Stimulated activated effector memory CD8-positive, alpha-beta T cell treated with anti-CD3 and anti-CD28 coated beads, Interleukin-12 subunit alpha, Interleukin-12 subunit beta, amount 100 ng/mL, for 72 hours (primary cell): Measurements from ENCODE around the gene BMPR2.
"Not testable (repeated sequence)": the region's sequence is repeated elsewhere in the genome, so short reads cannot be mapped to it uniquely, and the experiment has no call there.

ENCODE experiments used
- ATAC-seq: fragments of 150-1000 bp; cut with Tn5 transposase; 2 replicates; pipeline ENCODE4 v1.10.0; 2021
- DNase-seq, 2 donors: peaks; one replicate each; pipeline ENCODE4 v3.0.0; 2021 to 2022; ENCODE audit warnings: low spot score in 2 of 2
- H3K27ac Mint-ChIP-seq: one replicate; pipeline ENCODE4 v1.8.0; 2022; ENCODE audit warnings: mild to moderate bottlenecking, mixed read lengths
- H3K36me3 Mint-ChIP-seq: one replicate; pipeline ENCODE4 v1.8.0; 2022; ENCODE audit warnings: mild to moderate bottlenecking, mixed read lengths
- H3K4me1 Mint-ChIP-seq: one replicate; pipeline ENCODE4 v1.8.0; 2022; ENCODE audit warnings: mixed read lengths
- H3K4me3 Mint-ChIP-seq: one replicate; pipeline ENCODE4 v1.8.0; 2022; ENCODE audit warnings: mild to moderate bottlenecking, mixed read lengths
- H3K9me3 Mint-ChIP-seq: one replicate; pipeline ENCODE4 v1.8.0; 2022; ENCODE audit warnings: mixed read lengths

The BMPR2 gene

GRCh38 chr2:202375033-202375608, 1.0 kb upstream of the BMPR2 start:
- Mint-ChIP-seq H3K36me3 (peaks cover 21% of the 10 kb centered on the region), H3K4me3 (peak overlapping the region; percentile 95), H3K4me1 (peaks cover 21% of the 10 kb centered on the region), H3K9me3 (no peaks in the 10 kb centered on the region), H3K27ac (peak overlapping the region; percentile 95)
- DNase-seq (peak; percentile 17 to 63), ATAC-seq (peak; percentile 8)

- Mint-ChIP-seq H3K4me3 (peak overlapping the region; percentile 95), H3K27ac (peak overlapping the region; percentile 95), H3K36me3 (peaks cover 21% of the 10 kb centered on the region), H3K4me1 (peaks cover 27% of the 10 kb centered on the region), H3K9me3 (no peaks in the 10 kb centered on the region)
- peak; percentile 50 for ATAC-seq
- peak in 1 of 2 donors; percentile 81 for DNase-seq
These were observed 506 bp downstream of the BMPR2 start for GRCh38 chr2:202376460-202377206.

DNA sequence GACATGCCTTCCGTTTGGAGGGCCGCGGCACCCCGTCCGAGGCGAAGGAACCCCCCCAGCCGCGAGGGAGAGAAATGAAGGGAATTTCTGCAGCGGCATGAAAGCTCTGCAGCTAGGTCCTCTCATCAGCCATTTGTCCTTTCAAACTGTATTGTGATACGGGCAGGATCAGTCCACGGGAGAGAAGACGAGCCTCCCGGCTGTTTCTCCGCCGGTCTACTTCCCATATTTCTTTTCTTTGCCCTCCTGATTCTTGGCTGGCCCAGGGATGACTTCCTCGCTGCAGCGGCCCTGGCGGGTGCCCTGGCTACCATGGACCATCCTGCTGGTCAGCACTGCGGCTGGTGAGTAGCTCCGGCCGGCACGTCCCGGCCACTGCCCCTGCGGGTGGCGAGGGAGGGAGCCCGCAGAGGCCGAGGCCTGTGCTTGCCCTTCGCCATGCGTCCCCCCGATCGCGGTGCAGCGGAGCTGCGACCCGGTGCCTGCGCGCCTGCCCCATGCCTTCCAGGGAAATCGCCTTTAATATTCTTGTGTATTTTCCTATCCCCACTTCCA, 1.2 kb downstream of the BMPR2 start:
- ATAC-seq (no peak), DNase-seq (peak in 1 of 2 donors; percentile 61)
- no peaks in the 10 kb centered on the region for H3K9me3 Mint-ChIP-seq
- H3K36me3 Mint-ChIP-seq = peaks cover 21% of the 10 kb centered on the region
- peak overlapping the region; percentile 84 for H3K27ac Mint-ChIP-seq
- peak overlapping the region; percentile 95 for H3K4me3 Mint-ChIP-seq
- H3K4me1 Mint-ChIP-seq = peaks cover 27% of the 10 kb centered on the region

DNA sequence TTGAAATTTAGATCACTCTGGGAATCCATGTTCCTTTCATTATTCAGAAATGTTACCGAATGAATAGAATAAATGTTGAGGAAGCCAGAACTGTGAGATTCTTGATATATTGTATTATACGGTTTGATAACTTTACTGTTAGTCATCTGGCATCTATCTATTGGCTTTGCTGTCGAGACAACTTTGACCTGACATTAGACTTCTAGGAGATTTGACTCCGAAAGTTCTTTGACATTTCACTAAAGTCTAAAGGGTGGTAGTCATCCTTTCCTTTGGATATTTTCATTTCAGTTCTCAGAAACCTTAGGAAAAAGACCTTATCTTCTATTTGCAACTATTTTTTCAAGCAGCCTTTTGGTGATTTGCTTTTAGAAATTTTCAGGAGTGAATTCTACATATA, 1.9 kb downstream of the BMPR2 start:
- H3K27ac Mint-ChIP-seq = peak overlapping the region; percentile 84
- peak overlapping the region; percentile 95 for H3K4me3 Mint-ChIP-seq
- peaks cover 27% of the 10 kb centered on the region for H3K4me1 Mint-ChIP-seq
- no peak for DNase-seq
- H3K36me3 Mint-ChIP-seq = peaks cover 21% of the 10 kb centered on the region
- no peak for ATAC-seq
- no peaks in the 10 kb centered on the region for H3K9me3 Mint-ChIP-seq

DNA sequence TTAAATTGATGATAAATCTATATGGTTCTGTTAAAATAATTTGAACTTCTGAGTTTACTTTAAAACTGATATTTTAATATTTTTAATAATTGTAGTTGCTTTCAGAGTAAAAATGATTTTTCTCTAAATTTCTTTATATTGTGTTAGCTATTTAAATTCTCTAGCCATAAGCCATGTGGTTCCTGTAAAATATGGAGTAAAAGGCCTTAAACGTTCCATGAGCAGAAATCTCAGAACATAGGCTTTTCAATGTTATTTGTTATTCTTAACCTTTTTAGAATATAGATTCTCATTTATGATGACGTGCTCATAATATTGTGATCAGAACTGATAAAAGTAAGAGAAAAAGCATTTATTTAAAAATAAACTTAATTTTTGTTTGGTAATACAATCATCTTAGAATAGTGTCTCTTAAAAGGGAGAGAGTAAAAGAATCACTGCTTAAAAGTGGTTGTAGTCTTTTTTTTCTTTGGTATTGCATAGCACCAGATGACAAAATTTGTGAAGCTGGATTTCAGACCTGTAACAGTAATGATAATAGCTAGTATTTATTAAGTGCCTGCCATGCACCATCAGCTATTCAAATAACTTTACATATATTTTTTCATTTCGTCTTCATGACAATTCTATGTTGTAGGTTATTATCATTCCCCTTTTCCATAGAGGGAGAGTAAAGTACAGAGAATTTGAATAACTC, 2.7 kb downstream of the BMPR2 start:
- DNase-seq (no peak), ATAC-seq (no peak)
- H3K4me1 Mint-ChIP-seq = peaks cover 27% of the 10 kb centered on the region
- no peaks in the 10 kb centered on the region for H3K9me3 Mint-ChIP-seq
- H3K27ac Mint-ChIP-seq = no peak overlapping the region
- H3K4me3 Mint-ChIP-seq = peak overlapping the region; percentile 95
- H3K36me3 Mint-ChIP-seq = peaks cover 21% of the 10 kb centered on the region

- Mint-ChIP-seq H3K4me1 (peaks cover 38% of the 10 kb centered on the region), H3K27ac (no peak overlapping the region), H3K36me3 (peaks cover under 1% of the 10 kb centered on the region), H3K9me3 (no peaks in the 10 kb centered on the region), H3K4me3 (no peak overlapping the region)
- DNase-seq (no peak), ATAC-seq (no peak)
These were observed 6.6 kb downstream of the BMPR2 start for GRCh38 chr2:202382684-202383083.

DNA sequence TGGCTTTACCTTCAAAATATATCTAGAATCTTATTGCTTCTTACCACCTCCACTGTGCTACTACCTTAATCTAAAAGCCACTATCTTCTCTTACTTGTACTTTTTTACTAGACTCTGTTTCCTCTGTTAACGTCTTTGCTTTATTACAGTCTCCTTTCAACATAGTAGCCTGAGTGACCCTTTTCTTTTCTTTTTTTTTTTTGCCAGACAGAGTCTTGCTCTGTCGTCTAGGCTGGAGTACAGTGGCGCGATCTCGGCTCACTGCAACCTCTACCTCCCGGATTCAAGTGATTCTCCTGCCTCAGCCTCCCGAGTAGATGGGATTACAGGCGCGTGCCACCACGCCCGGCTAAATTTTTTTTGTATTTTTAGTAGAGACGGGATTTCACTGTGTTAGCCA, 10.4 kb downstream of the BMPR2 start:
- H3K4me1 Mint-ChIP-seq = peaks cover 22% of the 10 kb centered on the region
- H3K27ac Mint-ChIP-seq, H3K9me3 Mint-ChIP-seq, H3K36me3 Mint-ChIP-seq, DNase-seq, ATAC-seq, H3K4me3 Mint-ChIP-seq: not testable (repeated sequence)

DNA sequence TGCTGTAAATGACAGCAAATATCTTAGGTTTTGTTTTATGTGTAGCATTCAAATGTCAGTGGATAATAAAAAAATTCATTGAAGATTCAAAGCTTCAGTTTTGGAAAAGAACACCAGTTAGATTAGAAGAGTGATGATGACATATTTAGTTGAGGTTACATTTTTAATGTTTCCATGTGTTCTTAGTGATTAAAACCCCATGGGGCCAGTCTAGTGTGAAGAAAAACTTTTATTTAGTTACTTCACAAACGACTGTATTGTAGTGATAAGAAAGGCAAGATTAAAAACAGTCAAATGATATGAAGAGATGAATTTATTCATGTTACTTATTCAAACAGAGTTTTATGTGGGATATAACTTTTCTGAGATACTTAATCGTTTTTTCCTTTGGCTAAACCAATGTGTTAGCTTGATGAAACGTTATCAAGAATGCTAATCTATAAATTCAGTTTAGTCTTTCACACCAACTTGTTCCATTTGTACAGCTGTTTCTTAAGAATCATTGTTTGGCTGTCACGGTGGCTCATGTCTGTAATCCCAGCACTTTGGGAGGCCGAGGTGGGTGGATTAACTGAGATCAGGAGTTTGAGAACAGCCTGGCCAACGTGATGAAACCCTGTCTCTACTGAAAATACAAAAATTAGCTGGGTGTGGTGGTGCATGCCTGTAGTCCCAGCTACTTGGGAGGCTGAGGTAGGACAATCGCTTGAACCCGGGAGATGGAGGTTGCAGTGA, 11.6 kb downstream of the BMPR2 start:
- ATAC-seq (no peak), DNase-seq (no peak)
- Mint-ChIP-seq H3K4me3 (no peak overlapping the region), H3K36me3 (peaks cover 7% of the 10 kb centered on the region), H3K9me3 (no peaks in the 10 kb centered on the region), H3K27ac (no peak overlapping the region), H3K4me1 (peaks cover 20% of the 10 kb centered on the region)

DNA sequence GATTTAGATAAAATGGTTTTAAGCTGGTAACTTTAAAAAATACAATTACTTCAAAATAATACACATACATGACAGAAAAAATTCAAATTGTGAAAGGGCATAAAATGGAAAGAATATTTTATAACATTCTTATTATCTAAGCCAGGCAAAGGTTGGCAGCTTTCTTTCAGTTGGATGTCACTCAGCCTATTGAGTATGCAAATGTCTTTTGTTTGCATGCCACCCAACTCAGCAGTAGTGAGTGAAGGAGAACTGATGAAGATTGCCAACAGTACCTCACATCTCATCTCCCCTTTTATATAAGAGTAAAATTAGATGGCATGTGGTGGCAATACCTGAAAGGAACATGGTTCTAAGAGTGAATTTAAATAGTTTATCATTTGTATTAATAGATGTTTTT, 24.8 kb downstream of the BMPR2 start:
- no peaks in the 10 kb centered on the region for H3K9me3 Mint-ChIP-seq
- H3K4me1 Mint-ChIP-seq = no peaks in the 10 kb centered on the region
- ATAC-seq = no peak
- no peaks in the 10 kb centered on the region for H3K36me3 Mint-ChIP-seq
- no peak overlapping the region for H3K4me3 Mint-ChIP-seq
- H3K27ac Mint-ChIP-seq = no peak overlapping the region
- no peak for DNase-seq

GRCh38 chr2:202405798-202406197, 29.7 kb downstream of the BMPR2 start:
- Mint-ChIP-seq H3K4me1 (no peaks in the 10 kb centered on the region), H3K36me3 (no peaks in the 10 kb centered on the region), H3K27ac (no peak overlapping the region), H3K9me3 (no peaks in the 10 kb centered on the region), H3K4me3 (no peak overlapping the region)
- ATAC-seq (no peak), DNase-seq (no peak)

DNA sequence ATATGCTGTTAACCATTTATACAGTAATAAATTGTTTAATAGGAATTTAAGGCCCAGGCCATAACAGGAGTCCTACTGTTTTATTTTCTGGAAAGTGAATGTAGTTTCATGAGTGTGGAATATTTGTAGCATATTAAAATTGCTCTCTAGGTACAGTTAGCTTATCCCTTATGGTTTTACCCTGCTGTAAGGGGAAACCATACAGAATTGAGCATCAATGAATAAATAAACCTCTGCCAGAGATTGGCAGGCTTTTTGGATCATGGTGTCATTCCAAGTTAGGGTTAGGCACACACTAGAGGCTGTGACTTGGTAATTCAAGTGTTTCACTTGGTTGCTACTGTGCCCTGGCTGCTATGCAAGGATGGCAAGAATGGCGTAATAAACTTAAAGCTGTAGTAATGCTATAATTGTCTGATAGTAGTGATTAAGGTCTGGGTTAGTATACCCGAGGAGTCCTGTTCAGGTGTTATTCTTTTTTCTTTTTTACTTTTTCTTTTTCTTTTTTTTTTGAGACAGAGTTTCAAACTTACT, 30.4 kb downstream of the BMPR2 start:
- H3K9me3 Mint-ChIP-seq = no peaks in the 10 kb centered on the region
- no peak overlapping the region for H3K27ac Mint-ChIP-seq
- no peak for DNase-seq
- no peak for ATAC-seq
- no peaks in the 10 kb centered on the region for H3K36me3 Mint-ChIP-seq
- H3K4me1 Mint-ChIP-seq = no peaks in the 10 kb centered on the region
- H3K4me3 Mint-ChIP-seq = no peak overlapping the region

DNA sequence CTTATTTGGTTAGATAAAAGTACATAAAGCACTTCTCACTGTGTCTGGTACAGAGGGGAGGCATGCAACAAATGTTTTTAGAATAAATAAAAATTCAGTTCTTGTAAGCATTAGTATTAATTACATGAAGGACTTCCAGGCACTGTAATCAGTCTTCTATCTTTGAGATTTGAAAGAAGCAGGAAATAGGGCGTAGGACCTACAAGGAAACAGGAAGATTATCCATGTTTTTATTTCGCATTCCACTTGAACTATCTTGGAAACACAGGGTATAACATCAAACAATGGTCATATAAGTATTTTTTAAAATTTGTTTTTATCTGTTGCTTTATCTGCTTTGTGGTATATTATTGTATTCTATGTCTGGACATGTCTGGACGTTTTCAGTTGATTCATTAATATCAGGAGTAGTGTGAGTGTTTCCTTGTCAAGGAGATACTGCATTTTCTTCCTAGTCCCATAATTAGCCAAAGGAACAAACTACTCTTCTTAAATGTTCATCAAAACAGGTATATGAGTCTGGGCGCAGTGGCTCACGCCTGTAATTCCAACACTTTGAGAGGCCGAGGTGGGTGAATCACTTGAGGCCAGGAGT, 32.5 kb downstream of the BMPR2 start:
- no peaks in the 10 kb centered on the region for H3K36me3 Mint-ChIP-seq
- no peak for DNase-seq

GRCh38 chr2:202410092-202410491, 34.0 kb downstream of the BMPR2 start:
- DNase-seq = no peak
- no peak for ATAC-seq
- H3K4me1 Mint-ChIP-seq = no peaks in the 10 kb centered on the region
- H3K27ac Mint-ChIP-seq = no peak overlapping the region
- no peaks in the 10 kb centered on the region for H3K9me3 Mint-ChIP-seq
- no peaks in the 10 kb centered on the region for H3K36me3 Mint-ChIP-seq
- no peak overlapping the region for H3K4me3 Mint-ChIP-seq

More for the DNA sequence above, 32.5 kb downstream of the BMPR2 start:
- no peak for ATAC-seq
- no peaks in the 10 kb centered on the region for H3K9me3 Mint-ChIP-seq
- peak overlapping the region; percentile 54 for H3K27ac Mint-ChIP-seq
- H3K4me1 Mint-ChIP-seq = no peaks in the 10 kb centered on the region
- H3K4me3 Mint-ChIP-seq = no peak overlapping the region

DNA sequence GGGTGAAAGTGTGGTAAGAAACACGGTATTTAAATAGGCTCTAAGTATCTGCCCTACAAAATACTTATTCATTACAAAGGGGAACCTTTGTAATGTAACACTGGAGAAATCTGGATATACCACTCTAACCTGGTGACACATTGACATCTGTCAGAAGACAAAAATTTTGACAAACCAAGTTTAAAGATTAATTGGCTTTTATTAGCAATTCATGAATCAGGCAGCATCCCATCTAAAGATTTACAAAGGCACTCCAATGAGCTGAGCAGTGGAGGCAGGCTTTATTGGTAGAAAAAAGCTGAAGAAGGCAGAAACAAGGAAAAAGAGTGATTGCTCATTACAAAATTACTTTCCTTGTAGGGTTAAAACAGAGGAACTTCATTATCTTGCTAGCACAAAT, 35.0 kb downstream of the BMPR2 start:
- H3K36me3 Mint-ChIP-seq = no peaks in the 10 kb centered on the region
- no peak overlapping the region for H3K4me3 Mint-ChIP-seq
- DNase-seq (no peak), ATAC-seq (no peak)
- H3K9me3 Mint-ChIP-seq = no peaks in the 10 kb centered on the region
- peaks cover 5% of the 10 kb centered on the region for H3K4me1 Mint-ChIP-seq
- no peak overlapping the region for H3K27ac Mint-ChIP-seq
